HG03354 (cell line): ENCODE measurements around the gene FGF19.
"Not testable (repeated sequence)": the region's sequence is repeated elsewhere in the genome, so short reads cannot be mapped to it uniquely, and the experiment has no call there.

Experiments used
- ATAC-seq: cut with Tn5 transposase; IDR thresholded peaks from one replicate; pipeline ENCODE4 v1.9.1; 2021; ENCODE audit warnings: mild to moderate bottlenecking; ENCODE audit not compliant: unreplicated experiment, poor library complexity, severe bottlenecking

FGF19 gene

GRCh38 chr11:69698362-69698761 lies 5.5 kb downstream of the FGF19 start:
- no peak for ATAC-seq

GRCh38 chr11:69697861-69698260 lies 6.0 kb downstream of the FGF19 start:
- no peak for ATAC-seq

- ATAC-seq, result no peak
These were observed 6.4 kb downstream of the FGF19 start for GRCh38 chr11:69697469-69697843.

GRCh38 chr11:69696749-69697468 lies 6.9 kb downstream of the FGF19 start:
- no peak for ATAC-seq

- ATAC-seq, result not testable (repeated sequence)
These were observed 7.8 kb downstream of the FGF19 start for GRCh38 chr11:69695995-69696394.

DNA sequence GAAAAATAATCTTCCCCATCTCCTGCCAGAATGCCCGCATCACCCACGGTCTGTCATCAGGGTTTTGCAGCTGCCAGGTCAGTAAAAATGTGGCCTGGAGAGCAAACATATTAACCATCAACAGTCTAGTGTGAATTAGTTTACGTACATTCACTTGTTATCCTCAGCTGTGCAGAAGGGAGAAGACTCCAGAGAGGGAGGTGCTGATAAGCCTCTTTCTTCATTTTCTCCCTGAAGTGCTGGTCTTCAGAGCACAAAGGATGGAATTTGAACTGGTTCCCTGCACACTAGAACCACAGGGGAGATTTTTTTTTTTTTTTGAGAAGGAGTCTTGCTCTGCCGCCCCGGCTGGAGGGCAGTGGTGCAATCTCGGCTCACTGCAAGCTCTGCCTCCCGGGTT lies 8.2 kb downstream of the FGF19 start:
- ATAC-seq, result no peak

DNA sequence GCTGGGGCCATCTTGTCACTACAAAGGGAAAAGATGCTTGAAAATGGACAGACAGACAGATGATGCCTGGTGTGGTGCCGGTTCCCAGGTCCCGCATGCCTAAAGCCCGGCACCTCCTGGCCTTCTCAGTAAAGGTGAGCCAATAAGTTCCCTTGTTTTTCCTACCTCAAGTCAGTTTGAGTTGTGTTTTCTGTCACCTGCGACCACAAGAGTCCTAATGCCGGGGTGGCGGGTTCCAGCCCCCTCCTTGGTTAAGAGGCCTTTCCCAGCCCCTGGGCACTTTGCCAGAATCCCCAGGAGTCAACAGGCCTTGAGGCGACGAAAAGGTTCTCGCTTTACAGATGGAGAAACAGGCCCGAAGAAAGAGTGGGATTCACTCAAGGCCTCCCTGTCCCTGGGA lies 9.0 kb downstream of the FGF19 start:
- no peak for ATAC-seq

GRCh38 chr11:69692422-69692821 lies 11.4 kb downstream of the FGF19 start:
- no peak for ATAC-seq

DNA sequence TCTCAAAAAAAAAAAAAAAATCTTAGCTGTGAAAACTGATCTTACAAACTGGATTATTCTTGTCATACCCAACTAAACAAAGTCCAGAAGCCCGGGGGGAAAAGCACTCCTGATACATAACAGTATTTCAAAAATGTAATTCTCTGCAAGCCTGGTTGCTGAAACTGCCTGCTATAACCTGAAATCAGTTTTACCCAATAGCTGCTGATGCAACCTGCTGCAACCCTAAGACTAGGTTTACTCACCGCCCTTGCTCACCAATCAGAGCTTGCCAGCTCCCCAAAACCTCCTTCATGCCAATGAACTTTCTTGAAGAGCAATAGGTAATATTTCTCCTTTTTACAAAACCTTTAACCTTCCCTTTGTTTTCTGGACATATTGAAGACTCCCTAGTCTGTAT lies 12.4 kb downstream of the FGF19 start:
- no peak for ATAC-seq

GRCh38 chr11:69689484-69690319 lies 14.1 kb downstream of the FGF19 start:
- ATAC-seq, result no peak

GRCh38 chr11:69687969-69688771 lies 15.7 kb downstream of the FGF19 start:
- not testable (repeated sequence) for ATAC-seq

DNA sequence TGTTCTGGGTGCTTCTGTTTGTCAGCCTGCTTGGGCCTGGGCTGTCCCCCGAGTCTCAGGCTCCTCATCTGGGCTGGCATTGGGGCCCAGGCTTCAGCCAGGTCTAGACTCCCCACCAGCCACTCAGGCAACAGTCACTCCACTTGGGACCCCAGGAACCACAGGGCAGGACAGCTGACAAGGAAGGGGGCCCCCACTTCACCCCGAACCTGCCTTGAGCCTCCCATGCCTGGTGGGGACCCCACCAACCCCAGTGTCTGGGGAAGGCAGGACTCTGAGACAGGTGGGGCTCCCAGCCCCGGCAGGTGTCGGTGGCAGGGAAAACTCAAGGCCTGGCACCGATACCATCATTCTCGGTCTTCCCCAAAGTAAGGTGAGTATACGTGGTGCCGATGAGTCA lies 17.0 kb downstream of the FGF19 start:
- no peak for ATAC-seq

DNA sequence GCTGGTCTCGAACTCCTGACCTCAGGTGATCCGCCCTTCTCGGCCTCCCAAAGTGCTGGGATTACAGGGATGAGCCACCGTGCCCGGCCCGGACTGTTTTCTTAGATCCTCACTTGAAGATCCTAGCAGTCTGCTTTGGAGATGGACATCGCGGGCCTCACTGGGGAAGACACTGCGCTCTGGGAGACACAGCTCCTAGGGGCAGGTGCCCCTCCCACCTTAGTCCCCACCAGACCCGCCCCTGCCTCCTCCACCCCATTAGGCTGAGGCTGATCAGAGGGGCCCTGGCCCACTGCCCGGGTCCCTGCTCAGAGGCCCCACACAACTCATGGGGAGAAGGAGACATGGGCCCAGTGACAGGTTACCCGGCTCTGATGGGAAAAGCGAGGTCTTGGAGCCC lies 17.4 kb downstream of the FGF19 start:
- ATAC-seq, result no peak

GRCh38 chr11:69685348-69685747 lies 18.5 kb downstream of the FGF19 start:
- ATAC-seq, result no peak

- no peak for ATAC-seq
These were observed 19.2 kb downstream of the FGF19 start for GRCh38 chr11:69684651-69685050.

GRCh38 chr11:69683764-69684333 lies 20.0 kb downstream of the FGF19 start:
- no peak for ATAC-seq

GRCh38 chr11:69682681-69683326 lies 21.0 kb downstream of the FGF19 start:
- no peak for ATAC-seq

- ATAC-seq, result no peak
These were observed 21.6 kb downstream of the FGF19 start for GRCh38 chr11:69682221-69682620.

GRCh38 chr11:69680688-69681087 lies 23.1 kb downstream of the FGF19 start:
- ATAC-seq, result no peak

- no peak for ATAC-seq
These were observed 26.1 kb downstream of the FGF19 start for GRCh38 chr11:69677749-69678148.
